ENCODE data around the gene UBE2K.

DNA sequence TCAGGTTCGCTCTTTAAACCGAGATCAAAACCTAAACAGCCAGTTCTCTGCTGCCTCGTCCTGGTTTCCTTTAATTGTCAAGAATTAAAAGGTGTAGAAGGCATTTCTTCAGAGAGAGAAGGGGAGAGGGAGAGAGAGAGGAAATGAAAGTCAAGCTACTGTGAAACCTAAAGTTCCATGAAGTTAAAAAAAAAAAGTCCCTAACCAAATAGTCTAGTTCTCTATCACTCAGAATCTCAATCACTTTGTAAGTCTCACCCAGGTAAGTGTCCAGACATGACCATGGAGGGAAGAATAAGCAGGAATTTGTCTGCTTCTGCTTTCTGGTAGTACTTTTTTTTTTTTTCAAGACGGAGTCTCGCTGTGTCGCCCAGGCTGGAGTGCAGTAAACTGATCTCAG, 40.5 kb upstream of the UBE2K start:
- TF ChIP-seq CTCF (IDR thresholded peaks at IDR 0.05), result no peak
- TF ChIP-seq POLR2AphosphoS5 (IDR thresholded peaks at IDR 0.05), result no peak
- no peak for TF ChIP-seq EP300 (IDR thresholded peaks at IDR 0.05)
